Fibroblast of skin of scalp (primary cell): Measurements from ENCODE around the gene BICC1.
A peak's percentile ranks its signal among the peaks of the same experiment; 100 is the strongest.

ENCODE experiments used
- DNase-seq: peaks from one replicate; pipeline ENCODE4 v3.0.0-alpha.2; 2013

The BICC1 gene

DNA sequence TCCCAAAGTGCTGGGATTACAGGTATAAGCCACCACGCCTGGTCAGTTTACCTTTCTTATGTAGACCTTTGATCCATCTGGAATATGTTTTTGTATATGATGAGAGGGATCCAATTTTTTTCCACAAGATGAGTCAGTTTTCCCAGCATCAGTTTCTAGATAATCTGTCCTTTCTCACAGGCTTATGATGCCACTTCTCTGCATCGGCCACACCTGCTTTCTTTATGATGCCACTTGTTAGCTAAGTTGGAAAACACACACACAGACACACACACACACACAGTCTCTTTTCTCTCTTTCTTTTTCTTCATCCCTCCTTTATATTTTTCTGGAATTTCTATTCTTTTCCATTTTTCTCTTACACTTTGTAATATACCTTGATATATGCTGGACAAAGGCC is 240.8 kb downstream of the BICC1 start:
- DNase-seq = no peak

DNA sequence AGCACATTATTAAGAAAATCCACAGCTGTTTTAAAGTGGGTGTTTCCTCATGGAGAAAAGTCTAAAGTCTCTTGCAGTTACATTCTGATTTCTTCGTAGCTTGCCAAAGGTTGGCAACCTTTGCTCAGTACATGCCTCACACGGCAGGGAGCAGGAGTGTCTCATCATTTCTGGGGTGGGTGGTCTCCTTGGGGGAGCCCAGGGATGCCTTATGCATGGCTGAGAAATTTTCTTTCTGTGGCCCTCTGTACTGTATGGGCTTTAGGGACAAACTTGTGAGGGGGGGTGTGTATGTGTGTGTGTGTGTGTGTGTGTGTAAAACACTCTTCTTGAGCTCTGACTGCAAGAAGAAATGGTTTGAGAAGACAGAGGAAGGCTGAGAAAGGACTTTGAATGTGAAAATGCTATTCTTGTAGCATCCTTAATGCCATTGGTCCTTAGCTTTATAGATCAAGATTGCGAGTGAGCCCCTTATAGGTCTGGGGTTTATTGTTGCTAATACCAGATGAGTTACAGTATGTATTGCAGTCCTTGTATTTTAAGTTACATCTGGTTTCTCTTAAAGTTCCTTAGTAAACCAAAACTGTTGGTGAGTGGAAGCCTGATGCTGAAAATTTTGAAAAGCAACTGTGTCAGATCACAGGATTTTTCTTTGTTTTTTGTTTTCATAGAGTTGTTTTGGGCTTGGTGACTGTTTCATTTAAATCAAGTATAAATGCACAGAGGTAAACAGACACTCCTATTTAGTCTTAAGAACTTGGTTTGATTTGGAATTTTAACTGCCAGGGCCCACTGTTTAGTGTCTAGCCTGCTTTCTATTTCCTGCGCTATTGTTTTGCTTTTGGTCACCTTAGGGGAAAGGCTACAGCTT is 242.0 kb downstream of the BICC1 start:
- DNase-seq = peak; percentile 71

GRCh38 chr10:58755340-58755610 is 242.6 kb downstream of the BICC1 start:
- no peak for DNase-seq

- DNase-seq = peak; percentile 49
Measured at GRCh38 chr10:58755677-58756076, 243.0 kb downstream of the BICC1 start.

DNA sequence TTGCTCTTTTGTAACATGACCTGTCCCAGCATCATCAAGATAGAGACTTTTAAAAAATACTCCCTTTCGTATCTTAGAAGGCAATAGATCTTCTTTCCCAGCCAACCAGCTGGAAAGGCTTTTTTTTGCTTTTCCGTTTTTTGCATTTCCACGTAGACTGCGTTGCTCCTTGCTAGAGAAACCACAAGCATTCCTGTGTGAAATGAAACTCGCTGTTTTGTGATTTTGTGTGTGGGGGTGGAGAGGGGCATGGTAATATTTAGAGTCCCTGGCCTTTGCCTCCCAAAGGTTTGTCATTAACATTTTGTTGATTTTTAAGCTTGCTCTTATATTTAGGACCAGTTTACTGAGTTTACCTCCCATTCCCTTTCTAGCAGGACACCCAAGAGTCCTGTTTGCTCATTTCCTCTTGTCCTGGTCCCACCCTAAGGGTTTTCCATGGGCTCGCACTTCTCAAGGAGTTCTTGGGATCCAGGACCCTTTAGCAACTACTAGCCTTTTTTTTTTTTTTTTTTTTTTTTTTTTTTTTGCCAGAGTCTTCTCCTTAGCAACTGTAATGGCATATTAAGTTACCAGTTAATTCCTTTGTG is 243.6 kb downstream of the BICC1 start:
- DNase-seq = peak; percentile 66

GRCh38 chr10:58757352-58758065 is 244.8 kb downstream of the BICC1 start:
- no peak for DNase-seq

- peak; percentile 35 for DNase-seq
Measured at GRCh38 chr10:58758321-58758720, 245.6 kb downstream of the BICC1 start.

DNA sequence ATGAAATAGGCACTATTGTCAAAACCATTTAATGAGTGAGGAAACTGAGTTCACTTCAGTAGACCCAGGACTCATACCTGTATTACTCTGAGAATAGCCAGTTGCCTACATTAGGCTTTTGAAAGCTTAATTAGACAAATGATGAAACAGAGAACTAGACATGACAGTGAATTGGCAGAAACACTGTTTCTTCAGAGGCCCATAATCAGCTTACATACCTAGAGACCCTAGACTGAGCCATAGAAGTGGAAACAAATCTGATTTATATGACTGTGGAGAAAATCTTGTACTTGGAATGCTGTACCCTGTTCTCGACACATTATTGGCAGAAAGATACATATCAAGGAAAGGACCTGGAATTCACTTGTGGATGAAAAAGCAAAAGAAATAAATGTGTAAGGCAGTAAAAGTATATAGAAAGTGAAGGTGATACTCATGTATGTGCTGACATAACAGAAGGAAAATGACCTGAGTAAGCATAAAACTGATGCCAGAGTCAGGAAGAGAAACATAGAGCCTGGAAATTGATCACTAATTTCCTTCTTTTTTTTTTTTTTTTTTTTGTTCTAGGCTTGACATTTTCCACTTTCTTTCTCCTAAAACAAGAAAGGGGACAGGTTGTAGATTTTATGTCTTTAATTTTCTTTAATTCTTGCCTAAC is 251.5 kb downstream of the BICC1 start:
- no peak for DNase-seq

- no peak for DNase-seq
Measured at GRCh38 chr10:58765910-58766309, 253.2 kb downstream of the BICC1 start.

GRCh38 chr10:58767652-58768051 is 255.0 kb downstream of the BICC1 start:
- no peak for DNase-seq

DNA sequence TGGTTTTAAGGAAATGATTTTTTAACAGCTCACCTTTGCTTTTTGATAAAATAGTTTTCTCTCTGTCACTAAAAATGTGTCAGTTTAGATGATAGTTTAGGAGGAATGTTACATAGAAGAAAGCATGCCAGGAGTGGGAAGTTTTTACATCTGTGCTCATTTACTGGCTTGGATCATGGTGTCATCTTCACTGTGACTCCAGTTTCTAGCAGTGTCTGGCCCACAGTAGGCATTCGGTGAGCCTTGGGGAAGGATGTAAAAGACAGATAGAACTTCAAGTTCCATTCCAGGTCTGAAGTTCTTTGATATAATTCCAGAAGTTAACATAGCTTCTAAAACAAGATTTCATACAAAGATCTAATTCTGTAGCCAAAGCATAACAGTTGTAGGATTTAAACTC is 259.2 kb downstream of the BICC1 start:
- DNase-seq = no peak

DNA sequence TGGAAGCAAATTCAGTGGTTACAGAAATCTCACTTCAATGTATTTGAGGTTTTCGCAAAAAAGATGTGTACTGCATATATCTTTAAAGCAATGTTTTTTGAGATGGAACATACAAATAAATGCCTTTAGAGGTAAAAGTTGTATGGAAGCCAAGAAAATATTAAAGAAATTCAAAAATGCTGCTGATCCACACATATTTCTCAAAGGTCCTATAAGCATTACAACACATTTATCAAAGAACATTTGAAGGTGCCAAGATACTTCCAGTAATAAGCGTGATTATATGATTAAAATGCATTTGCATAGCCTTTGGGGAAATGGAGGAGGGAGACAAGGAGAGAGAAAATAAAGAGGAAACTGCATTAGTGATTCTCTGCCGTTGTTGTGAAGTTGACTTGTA is 260.1 kb downstream of the BICC1 start:
- no peak for DNase-seq

DNA sequence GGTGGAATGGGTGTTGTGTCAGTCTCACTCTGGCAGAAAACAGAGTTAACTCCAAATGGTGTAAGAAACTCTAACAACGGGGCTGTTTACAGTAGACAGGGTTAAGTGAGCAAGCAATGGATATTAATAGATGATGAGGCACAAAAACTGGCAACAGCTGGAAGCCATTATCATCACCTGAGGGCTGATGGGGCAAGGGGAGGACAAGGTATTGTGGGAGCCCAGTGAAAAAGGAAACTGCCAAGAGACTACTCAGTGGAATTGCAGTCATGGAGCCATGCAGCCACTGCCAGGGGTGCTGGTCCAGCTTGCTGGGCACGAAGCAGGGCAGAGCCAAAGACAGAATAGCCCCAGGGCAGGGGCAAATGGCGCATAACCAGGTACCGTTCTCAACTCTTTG is 260.7 kb downstream of the BICC1 start:
- DNase-seq = no peak

- DNase-seq = no peak
Measured at GRCh38 chr10:58773944-58774343, 261.3 kb downstream of the BICC1 start.

DNA sequence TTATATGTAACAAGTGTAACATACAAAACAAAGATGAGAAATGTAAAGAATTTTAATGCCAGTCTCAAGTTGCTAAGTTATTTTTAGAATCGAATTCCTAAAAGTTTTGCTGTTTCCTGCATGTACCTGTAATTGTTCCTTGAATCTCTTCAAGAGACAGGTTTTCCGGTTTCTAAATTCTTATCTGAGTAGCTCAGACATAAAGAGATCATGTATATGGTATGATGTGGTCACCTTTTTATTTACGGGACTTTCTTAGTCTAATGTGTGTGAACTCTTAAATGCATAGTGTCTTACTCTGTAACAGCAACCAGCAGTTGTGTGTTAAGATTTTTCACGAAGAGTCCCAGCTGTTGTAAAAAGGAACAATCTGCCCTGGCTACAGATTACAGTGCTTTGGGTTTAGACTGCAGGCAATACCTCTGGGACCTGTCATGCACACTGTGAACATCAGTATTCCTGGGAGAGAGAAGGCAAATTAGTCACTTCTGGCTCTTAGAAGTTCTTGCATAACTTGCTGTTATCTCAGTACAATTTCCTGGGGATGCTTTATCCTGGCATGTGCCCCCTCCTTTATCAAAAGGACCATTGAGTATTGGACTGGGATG is 263.4 kb downstream of the BICC1 start:
- peak; percentile 63 for DNase-seq

DNA sequence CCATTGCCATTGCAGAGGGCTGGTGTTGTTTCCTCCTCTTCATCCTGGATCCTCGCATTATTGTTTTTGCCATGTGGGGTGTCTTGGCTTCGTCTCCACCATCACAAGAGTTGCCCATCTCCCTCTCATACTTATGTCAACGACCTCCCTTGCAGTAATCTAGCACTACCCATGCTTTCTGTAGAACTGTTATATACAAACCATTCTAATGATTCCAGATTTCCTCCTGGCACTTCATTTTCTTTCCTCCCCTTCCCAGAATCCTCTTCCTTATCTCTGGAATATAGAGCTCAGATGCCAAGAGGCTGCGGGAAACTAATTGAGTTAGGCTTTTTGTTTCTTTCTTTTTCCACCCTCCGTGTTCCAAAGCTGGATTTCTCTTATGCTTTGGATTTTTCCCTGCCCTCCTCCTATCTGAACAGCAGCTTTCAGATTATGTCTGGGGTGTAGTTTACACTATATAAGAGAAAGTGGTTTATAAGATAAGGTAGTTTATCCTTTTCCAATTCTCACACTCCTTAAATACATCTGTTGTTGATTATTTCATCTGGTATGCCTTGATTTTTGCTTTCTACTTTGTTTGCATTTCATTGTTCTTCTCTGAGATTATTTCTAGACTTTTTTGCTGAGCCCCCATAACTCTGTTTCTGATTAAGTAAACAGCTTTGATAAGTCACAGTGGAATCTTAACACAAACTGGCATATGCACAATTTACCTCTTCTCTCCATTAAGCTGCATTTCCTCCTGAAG is 264.1 kb downstream of the BICC1 start:
- DNase-seq = no peak

DNA sequence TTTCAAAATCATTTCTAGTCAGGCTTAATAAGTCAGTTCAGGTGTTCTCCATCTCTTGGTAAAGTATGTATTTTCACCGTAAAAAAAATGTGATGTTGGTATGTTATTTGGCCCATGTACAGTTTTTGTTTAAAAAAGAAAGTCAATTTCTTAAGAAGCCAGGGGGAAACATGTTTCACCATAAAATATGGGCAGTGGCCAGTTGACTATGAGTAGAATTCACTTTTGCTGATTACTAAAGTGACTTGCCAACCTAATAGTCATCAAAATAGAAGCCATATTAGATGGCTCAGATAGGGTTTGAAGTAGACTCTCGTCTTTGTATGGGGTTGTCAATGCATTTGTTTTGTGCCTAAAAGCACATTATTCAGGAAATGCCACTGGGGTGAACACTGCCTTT is 266.3 kb downstream of the BICC1 start:
- no peak for DNase-seq

- DNase-seq = no peak
Measured at GRCh38 chr10:58779594-58779993, 266.9 kb downstream of the BICC1 start.

DNA sequence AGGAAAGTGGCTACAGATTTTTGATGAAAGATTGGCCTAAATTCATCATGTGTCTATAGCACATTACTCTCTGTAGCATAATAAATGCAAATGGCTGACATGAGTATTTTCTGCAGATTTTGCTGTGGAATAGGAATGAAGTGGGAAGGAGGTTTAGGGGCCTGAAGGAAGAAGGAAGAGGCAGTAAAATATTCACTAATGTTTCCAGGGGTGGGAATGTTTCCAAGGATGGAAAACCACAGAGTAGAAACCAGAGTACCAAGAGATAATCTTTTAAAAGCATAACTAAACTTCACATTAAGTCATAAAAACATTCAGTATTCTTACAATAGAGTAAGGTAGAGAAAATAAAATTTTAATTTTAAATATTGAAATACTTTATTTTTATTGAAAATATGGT is 267.8 kb downstream of the BICC1 start:
- DNase-seq = peak; percentile 54

GRCh38 chr10:58781873-58782488 is 269.3 kb downstream of the BICC1 start:
- peak; percentile 65 for DNase-seq
